HG03066 (cell line): Measurements from ENCODE around the gene MCRS1.
A peak's percentile ranks its signal among the peaks of the same experiment; 100 is the strongest.
"Not testable (repeated sequence)": the region's sequence is repeated elsewhere in the genome, so short reads cannot be mapped to it uniquely, and the experiment has no call there.

Source experiments
- ATAC-seq: cut with Tn5 transposase; IDR thresholded peaks from one replicate; pipeline ENCODE4 v1.9.1; 2021; ENCODE audit warnings: low read depth; ENCODE audit not compliant: unreplicated experiment

MCRS1 gene, protein sequence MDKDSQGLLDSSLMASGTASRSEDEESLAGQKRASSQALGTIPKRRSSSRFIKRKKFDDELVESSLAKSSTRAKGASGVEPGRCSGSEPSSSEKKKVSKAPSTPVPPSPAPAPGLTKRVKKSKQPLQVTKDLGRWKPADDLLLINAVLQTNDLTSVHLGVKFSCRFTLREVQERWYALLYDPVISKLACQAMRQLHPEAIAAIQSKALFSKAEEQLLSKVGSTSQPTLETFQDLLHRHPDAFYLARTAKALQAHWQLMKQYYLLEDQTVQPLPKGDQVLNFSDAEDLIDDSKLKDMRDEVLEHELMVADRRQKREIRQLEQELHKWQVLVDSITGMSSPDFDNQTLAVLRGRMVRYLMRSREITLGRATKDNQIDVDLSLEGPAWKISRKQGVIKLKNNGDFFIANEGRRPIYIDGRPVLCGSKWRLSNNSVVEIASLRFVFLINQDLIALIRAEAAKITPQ

DNA sequence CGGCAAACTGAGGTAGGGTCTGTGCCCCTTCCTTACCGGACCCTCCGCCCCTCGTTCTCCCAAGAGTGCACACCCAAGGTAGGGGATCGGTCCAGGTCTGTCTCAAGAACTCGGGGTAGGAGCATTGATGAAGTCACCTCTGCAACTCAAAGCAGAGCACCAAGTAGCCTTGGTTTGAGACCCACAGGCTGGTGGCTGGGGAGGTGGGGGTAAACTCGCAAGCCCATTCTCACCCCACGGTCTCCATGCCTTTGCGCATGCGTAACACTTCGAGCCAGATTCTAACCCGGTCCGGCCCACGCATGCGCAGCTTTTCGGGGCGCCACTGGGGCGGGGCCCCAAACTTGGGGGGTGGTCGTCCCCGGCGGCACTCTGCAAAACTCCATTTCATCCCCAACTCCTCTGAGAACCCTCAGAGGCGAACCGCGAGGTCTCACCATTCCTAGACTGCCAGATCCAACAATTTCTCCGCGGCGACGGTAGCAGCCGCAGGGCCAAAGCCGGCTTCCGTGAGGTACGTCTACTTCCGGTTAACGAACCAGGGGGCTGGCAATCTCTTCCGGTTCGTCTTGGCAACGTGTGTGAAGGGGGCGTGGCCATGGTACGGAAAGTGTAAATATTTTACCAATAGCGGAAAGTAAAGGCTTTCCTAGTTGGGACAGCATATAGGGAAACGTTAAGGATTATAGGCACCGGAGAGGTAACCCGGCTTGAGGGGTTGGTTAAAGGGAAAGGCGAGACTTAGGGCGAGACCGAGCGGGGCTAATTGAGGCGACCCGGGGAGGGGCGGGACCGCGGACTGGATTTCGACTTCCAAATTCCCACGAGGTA is at the start of gene MCRS1:
Gene MCRS1 (minus strand): TSS at position 532 of the 831 bp plus-strand sequence. CDS start 1,411 bp downstream, outside the sequence.
- ATAC-seq, result peak; percentile 86

DNA sequence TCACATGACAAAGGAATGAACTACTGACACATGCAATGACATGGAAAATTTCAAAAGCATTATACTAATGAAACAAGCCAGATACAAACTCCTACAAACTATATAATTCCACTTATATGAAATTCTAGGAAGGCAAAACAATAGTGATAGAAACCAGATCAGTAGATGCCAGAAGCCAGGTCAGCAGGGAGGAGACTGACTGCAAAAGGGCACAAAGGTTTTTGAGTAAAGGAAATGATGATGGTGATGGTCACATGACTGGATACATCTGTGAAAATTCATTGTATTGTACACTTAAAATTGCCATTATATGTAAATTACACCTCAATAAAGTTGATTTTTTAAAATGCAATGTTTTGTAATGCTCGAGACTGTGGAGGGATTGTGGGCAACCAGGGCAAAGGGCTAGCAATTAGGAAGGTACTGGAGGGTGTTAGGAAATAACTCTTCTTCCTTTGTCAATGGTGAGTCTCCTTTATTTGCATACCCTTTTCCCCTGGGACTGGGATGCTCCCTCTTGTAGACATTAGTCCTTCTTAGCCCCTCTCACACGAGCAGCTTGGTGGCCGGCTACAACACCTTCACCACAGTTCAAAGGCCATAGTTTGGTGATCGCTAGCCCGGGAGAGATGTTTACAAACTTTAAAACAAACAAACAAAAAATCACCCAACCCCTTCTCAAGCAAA is 48.7 kb upstream of the MCRS1 start:
- ATAC-seq, result no peak

DNA sequence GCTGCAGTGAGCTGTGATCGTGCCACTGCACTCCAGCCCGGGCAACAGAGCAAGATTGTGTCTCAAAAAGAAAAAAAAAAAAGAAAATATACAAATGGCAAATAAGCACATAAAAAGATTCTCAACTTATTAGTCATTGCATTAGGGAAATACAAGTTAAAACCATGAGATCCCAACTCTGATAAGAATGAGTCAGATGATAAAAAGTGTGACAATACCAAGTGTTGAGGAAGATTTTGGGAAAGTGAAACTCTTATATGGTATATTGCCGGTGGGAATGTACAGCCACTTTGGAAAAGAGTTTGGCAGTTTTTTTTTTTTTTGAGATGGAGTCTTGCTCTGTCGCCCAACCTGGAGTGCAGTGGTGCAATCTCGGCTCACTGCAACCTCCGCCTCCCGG is 47.8 kb upstream of the MCRS1 start:
- ATAC-seq, result no peak

DNA sequence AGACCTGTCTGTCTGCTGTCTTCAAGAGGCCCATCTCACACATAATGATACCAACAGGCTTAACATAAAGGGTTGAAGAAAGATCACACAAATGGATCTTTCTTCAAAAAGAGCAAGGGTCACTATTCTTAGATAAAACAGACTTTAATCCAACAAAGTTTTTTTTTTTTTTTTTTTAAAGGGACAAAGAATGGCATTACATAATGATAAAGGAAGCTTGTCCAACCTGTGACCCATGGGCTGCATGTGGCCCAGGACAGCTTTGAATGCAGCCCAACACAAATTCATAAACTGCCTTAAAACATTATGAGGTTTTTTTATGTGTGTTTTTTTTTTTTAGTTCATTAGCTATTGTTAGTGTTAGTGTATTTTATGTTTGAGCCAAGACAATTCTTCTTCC is 44.3 kb upstream of the MCRS1 start:
- no peak for ATAC-seq

DNA sequence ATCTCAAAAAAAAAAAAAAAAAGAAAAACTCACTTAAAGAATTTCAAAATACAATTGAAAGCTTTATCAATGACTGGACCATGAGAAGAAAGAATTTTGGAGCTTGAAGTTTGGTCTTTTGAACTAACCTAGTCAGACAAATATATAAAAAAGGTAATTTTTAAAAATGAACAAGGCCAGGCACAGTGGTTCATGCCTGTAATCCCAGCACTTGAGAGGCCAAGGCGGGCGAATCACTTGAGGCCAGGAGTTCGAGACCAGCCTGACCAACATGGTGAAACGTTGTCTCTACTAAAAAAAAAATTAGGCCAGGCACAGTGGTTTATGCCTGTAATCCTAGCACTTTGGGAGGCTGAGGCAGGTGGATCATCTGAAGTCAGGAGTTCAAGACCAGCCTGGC is 42.8 kb upstream of the MCRS1 start:
- not testable (repeated sequence) for ATAC-seq

DNA sequence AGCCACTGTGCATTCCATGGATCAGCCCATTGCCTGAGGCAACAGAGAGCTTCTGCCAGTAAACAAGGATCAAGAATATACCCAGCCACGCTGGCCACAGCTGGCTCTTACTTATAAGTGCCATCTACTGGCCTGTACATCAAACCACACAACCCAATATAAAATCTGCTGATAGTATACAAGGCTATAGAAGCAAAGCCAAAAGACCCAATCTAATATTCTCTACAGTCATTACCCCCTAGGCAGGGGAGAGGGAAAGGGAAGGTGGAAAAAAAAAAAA is 41.9 kb upstream of the MCRS1 start:
- ATAC-seq, result no peak

DNA sequence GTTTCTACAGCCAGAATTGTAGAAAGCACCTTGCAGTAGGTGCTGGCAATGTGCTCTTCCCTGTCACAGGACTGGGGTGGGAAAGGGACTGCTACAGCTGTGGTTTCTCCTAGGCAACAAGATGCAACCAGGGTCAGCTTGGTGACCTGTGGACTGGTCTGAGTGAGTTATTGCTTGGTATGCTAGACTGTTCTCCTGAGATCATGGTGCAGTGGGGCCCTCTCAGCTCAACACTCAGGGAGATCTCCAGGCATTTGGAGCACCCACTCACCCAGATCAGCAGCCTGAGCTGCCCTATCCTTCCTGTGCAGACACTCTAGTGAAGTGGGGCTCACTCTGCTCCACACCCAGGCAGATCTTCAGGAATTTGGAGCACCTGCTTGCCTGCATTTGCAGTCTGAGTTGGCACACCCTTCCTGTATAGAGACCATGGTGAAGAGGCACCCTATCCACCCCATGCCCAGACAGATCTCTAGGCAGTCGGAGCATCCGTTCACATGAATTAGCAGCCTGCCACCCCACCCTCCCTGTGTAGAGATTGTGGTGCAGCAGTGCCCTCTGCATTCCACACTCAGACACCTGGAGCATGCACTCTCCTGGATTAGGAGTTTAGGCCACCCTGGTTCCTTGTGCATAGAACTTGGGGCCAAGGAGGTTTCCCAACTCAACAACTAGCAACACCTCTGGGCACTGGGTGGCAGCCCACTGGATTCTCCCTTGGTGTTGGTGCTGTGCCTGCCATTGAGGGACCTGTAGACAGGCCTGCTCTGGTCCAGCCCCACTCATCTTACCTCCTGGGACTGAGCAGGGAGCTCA is 41.3 kb upstream of the MCRS1 start:
- ATAC-seq, result no peak

DNA sequence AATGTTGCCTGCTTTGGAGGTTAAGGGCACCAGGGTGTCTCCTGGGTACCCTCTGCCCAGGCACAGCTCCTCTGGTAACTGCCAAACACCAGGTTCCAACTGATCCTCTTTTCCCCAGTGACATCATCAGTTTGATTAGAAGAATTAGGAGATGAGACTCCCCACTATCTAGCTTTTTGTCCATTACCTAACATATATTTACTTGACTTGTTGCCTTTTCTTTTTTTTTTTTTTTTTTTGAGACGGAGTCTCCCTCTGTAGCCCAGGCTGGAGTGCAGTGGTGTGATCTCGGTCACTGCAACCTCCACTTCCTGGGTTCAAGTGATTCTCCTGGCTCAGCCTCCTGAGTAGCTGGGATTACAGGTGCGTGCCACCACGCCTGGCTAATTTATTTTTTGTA is 37.6 kb upstream of the MCRS1 start, which contains the start of gene FAM186B:
Gene FAM186B (minus strand): TSS at position 101 of the 400 bp plus-strand sequence. CDS start 162 bp downstream, outside the sequence.
- ATAC-seq, result not testable (repeated sequence)

DNA sequence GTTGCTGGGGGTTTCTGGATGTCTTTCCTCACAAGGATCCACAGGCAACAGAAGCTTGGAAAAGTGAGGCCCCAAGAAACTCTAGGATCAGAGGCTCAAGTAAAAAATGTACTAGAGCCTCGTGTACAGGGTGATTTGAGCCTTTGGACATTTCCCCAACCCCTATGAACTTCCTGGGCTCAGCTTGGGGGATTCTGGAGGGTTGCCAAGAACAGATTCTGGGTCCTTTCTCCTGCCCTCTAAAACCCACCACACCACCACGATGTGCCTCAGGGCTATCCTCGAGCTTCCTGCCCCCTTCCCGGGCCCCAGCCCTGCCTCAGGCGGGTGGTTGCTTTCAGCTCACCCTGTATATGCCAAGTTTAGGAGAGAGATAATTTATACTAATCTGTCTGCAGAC is 36.9 kb upstream of the MCRS1 start:
- no peak for ATAC-seq

DNA sequence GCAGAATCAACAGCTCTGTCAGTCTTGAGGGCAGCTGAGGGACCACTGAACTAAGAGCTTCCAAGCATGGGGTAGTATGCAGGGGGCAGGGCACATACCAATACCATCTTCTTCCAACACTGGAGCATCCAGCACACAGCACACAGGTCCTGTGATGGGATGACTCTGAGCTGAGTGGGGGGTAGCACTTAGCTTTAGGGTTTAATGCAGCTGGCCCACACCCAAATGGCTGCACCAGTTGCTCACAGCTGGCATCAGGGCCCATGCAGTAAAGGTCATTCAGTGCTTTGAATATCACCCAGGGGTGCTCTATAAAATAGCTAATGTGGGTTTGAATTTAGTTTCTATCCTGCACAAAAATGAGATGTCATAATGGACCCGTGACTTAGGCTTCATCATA is 35.8 kb upstream of the MCRS1 start:
- no peak for ATAC-seq

DNA sequence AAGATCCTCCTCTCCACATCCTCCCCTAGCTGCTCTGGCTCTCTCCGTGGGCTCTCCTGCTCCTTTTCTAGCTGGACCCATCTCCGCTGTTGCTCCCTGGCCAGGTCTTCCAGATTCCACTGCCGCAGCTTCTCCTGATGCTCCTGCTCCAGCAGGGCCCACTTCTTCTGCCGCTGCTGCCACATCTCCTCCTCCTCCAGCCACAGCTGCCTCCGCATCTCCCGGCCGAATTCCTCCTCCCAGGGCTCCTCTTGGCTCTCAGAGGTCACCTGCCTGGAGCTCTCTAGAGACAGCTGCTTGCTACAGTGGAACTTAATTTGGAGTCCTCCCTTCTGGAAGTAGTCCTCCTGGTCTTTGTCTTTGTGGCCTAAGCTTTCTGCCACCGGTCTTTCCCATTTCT is 32.0 kb upstream of the MCRS1 start:
- no peak for ATAC-seq

DNA sequence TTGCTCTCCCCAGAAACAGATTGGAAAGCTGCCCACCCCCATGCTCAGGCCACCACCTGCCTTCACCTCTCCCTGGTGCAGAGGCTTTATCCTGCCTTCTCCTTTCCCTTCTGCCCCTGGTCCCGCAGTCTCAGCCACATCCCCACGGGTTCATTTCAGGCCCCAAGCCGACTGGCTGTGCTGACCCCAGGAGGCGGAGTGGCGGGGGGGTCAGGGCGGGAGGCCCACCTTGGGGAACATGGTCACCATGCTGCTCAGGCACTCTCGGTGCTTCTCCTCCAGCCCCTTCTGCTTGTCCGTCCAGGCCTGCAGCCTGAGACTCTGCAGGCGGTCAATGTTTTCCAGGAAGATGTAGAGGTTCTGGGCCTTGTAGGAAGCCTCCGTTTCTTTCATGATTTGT is 30.6 kb upstream of the MCRS1 start:
- ATAC-seq, result no peak

DNA sequence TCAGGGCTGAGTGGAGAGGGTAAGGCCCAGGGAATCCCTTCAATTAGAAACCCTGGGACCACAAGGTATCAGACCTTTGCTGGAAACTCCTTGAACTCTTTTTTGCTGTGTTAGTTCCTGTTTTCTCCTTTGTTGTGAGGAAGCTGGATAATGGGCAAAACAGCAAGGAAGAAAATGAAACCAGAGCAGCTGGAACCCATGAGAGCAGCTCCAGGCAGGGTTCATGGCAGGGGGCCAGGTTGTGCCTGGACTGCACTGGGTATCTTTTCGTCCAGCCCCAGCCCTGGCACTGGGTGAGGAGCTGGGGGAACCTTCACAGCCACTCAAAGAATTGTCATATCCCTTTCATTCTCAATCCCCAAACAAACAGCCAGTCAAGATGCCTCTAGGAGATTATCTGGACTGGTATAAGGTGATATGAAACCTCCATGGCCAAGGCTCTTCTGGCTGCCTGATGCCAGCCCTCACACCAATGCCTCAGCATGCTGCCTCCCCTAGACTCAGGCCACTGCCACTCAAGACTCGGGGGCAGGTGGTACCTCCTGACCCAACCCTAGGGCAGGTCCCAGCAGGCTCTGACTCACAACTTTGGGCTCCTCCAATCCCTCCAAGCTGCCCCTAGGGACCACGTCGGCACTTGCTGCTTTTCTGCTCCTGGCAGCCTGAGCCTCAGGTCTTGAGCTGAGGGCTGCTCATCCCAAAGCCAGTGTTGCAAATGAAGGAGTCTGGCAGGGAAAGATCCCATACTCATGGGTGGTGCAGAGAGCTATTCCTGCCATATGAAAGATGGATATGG is 21.0 kb upstream of the MCRS1 start:
- no peak for ATAC-seq

DNA sequence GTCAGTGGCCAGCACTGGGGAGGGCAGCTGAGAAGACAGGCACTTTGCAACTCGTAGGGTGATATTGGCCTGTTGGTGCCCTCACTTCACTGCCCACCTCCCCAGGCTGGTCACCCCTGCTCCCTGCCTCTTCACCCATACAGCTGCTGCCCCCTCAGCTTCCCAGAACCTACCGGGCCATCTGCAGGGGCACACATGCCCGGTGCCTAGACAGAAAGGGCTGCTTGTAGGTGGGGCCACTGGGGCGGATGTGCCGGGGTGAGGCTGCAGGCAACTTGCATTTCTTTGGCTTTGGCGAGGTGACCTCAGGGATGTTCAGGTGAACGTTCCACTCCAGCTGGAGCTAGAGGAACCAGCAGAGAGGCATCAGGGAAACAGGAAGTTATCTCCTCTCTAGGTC is 20.3 kb upstream of the MCRS1 start:
- ATAC-seq, result no peak

DNA sequence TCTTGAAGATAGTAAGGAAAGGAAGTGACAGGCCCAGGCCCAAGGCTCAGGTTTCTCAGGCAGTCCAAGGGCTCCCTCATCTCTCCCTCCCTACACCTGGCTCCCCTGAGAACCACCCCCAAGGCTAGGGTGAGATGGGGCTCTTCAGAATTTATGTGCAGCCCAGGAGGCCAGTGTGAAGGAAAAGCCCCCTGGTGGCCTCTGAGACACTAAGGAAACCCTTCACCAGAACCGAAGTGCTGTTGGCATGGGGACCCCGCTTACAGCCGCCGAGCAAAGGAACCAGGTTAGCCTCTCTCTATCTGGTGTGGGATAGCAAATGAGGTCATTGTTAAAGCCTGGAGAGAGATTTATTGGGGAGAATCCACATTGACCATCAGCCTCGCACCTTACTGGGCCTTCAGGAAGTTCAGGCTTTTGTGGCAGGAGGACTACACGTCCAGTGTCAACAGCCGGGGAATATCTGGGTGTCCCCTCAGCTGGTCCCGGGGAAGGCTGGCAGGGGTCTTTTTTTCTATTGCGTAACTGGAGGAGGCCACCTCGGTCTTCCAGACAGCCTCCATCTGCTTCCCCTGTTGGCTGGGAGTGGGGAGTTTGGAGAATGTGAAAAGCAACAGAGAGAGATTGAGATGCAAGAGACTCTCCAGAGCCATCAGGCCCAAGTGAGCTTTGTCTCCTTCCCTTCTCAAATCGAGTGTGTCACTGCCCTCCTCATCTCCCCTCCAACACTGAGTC is 19.4 kb upstream of the MCRS1 start:
- no peak for ATAC-seq

DNA sequence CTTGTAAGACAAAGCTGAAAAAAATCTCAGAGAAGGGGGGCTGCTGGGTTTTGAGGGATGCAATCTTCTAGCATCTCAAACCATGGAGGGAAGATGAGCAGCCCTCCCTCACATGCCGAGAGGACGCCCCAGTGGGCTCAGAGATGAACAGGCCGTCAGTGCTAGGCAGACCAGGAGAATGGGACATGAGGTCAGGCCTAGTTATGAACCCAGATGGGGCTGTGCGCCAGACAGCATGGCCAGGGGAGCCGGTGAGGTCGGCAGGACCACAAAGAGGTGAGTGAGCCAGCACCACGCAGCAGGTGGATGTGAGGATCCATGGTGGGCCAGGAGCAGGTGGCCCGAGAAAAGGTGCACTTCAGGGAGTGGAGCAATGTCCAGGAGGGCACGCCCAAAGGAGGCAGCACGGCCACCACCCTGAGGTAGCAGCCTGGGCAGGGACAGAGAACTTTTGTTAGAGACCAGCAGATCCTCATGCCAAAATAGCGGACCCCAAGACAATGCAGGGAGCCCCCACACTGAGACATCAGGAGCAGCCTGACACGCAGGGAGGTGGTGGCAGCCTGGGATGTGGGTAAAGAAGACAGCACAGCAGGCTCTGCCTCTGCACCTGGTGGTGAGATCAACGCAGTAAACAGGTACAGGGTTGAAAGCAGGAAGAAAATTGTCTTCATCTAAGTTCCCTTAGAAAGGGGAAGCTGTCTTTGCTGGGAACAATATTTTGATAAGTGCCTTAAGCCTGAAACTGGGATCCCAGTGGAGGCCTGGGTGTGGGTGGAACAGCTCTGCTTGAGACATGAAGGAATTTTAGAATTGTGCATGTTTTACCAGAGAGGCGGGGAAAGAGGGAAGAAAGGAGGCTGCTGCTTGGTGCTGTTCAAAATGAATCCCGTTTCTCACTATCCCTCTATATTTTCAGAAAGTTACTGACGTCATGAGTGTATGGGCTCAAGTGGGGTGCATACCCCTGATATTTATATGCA is 17.8 kb upstream of the MCRS1 start:
- ATAC-seq, result no peak

DNA sequence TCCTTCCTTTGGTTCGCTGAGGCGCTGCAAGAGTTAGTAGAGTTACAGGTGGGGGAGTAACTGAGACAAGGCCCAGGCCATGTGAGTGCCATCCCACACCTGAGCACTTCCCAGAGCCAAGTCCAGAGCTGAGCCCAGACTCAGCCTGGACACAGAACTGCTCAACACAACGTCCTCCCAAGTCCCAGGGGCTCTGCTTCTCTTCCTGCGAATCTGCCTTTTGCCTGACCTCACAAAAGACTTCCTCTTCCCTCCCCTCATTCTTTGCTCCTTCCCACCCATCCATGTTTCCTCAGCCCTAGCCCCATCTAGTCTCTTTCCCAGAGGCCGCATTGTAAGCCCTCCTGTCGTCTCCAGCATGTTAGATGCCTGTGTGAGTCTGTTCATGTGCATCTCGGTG is 16.6 kb upstream of the MCRS1 start:
- ATAC-seq, result no peak
